ENCODE data around the gene NPAS2. TPM values are rescaled to one million over a fixed set of nuclear protein-coding genes. Genes with fewer than 3 reads are reported as not detected.

The NPAS2 gene
- total and polyA plus RNA-seq, 2 of the 8 experiments (the other 6 are each of a cell fraction or from before 2014, with no cell fraction given): 1.8 to 1.9 TPM

GRCh38 chr2:100975521-100975785 is 155.5 kb downstream of the NPAS2 start:
- no peaks in the 10 kb centered on the region for H4K20me1 ChIP-seq (replicated peaks in 1 of 2; ENCODE audit: control insufficient read depth in 1 of 2, insufficient read depth in 2 of 2, low read length in 2 of 2)
- no peak overlapping the region for H2AFZ ChIP-seq (ENCODE audit: low read length)
- WGBS, 2 experiments (ENCODE audit: extremely low coverage in 1 of 2, insufficient coverage in 1 of 2, insufficient read length in 1 of 2, insufficient replicate concordance in 2 of 2, low coverage in 1 of 2, low lambda C conversion rate in 2 of 2, missing lambda C conversion rate in 1 of 2): 94% methylated on average over 7 of the region's 7 CpGs; no CpG with 5 or more reads in 1 of the 2 experiments
- POLR2A ChIA-PET (ENCODE audit: partially characterized antibody): interaction anchor here (3.2 kb wide), 1 partner anchor 28 kb away, joined by 12 read pairs; the partner anchor contains the start of gene RPL31
- no peak overlapping the region for H2BK5ac ChIP-seq (ENCODE audit: low read depth, low read length)
- H3K9ac ChIP-seq (replicated peaks in 1 of 4; ENCODE audit: extremely low read depth in 1 of 4, low read depth in 3 of 4, low read length in 3 of 4): no peak overlapping the region
- no peak for TF ChIP-seq SP4 (IDR thresholded peaks at IDR 0.05; ENCODE audit: low read length)
- no peak for TF ChIP-seq CTBP2 (IDR thresholded peaks at IDR 0.05; ENCODE audit: borderline replicate concordance, insufficient read depth, insufficient read length, low read length)
- TF ChIP-seq SAP30 (IDR thresholded peaks at IDR 0.05; ENCODE audit: insufficient read depth, insufficient replicate concordance, low read length): no peak
- no peak for TF ChIP-seq RBBP5 (IDR thresholded peaks at IDR 0.05; ENCODE audit: borderline replicate concordance, low read depth, low read length)
- TF ChIP-seq SP2 (IDR thresholded peaks at IDR 0.05; ENCODE audit: low read length): no peak
- no peak for TF ChIP-seq CEBPB (IDR thresholded peaks at IDR 0.05; ENCODE audit: low read depth, low read length)
- no peak for TF ChIP-seq NRF1 (IDR thresholded peaks at IDR 0.05; ENCODE audit: low read depth, low read length)
- TF ChIP-seq HDAC6 (IDR thresholded peaks at IDR 0.05; ENCODE audit: low read depth, low read length): no peak
- TF ChIP-seq RFX5 (IDR thresholded peaks at IDR 0.05; ENCODE audit: borderline replicate concordance, low read depth, low read length): no peak
- TF ChIP-seq SUZ12 (IDR thresholded peaks at IDR 0.05; ENCODE audit: low read length): no peak
- TF ChIP-seq JUND (IDR thresholded peaks at IDR 0.05; ENCODE audit: low read length): no peak
- H3K4me3 ChIP-seq (ENCODE audit: extremely low read depth in 1 of 4, insufficient read depth in 2 of 4, low read depth in 3 of 4, low read length in 4 of 4): no peak overlapping the region
- no peak for DNase-seq (ENCODE audit: low read depth in 1 of 2, low spot score in 2 of 2)
- H4K91ac ChIP-seq (replicated peaks; ENCODE audit: insufficient read length, low read length): no peak overlapping the region
- H3K14ac ChIP-seq (ENCODE audit: insufficient read length): no peak overlapping the region
- no peaks in the 10 kb centered on the region for H3K4me1 ChIP-seq (replicated peaks in 1 of 4; ENCODE audit: control insufficient read depth in 3 of 4, insufficient read depth in 4 of 4, low read length in 3 of 4)
- no peak overlapping the region for H2BK12ac ChIP-seq (ENCODE audit: low read depth, low read length)
- H3K23ac ChIP-seq (ENCODE audit: insufficient read length): no peak overlapping the region
- no peaks in the 10 kb centered on the region for H3K36me3 ChIP-seq (ENCODE audit: control insufficient read depth in 2 of 4, insufficient read depth in 4 of 4, low read length in 3 of 4)
- H3K23me2 ChIP-seq (ENCODE audit: low read depth, low read length): no peaks in the 10 kb centered on the region
- H2BK15ac ChIP-seq (ENCODE audit: low read length): no peak overlapping the region
- no peak overlapping the region for H2BK120ac ChIP-seq (replicated peaks; ENCODE audit: low read depth, low read length)
- CTCF ChIA-PET (ENCODE audit: partially characterized antibody): interaction anchor here (0.7 kb wide), 1 partner anchor 89 kb away, joined by 3 read pairs; no protein-coding TSS in a partner anchor
- H3K56ac ChIP-seq (replicated peaks; ENCODE audit: insufficient read length, low read depth, low read length): no peak overlapping the region
- no peak for FAIRE-seq
- H3K79me1 ChIP-seq (ENCODE audit: low read depth, low read length): no peaks in the 10 kb centered on the region
- no peaks in the 10 kb centered on the region for H3K27me3 ChIP-seq (replicated peaks in 1 of 4; ENCODE audit: control insufficient read depth in 3 of 4, extremely low read depth in 1 of 4, insufficient read depth in 3 of 4, low read length in 3 of 4)
- no peaks in the 10 kb centered on the region for H3K9me3 ChIP-seq (ENCODE audit: insufficient read depth in 2 of 2, low read depth in 1 of 2, low read length in 1 of 2)
- no peak overlapping the region for H3K4ac ChIP-seq (replicated peaks; ENCODE audit: insufficient read length, low read depth, low read length)
- no peak overlapping the region for H4K5ac ChIP-seq (ENCODE audit: insufficient read length, low read depth, low read length)
- H2BK20ac ChIP-seq (ENCODE audit: low read length): no peak overlapping the region
- no peak overlapping the region for H3K18ac ChIP-seq (ENCODE audit: extremely low read depth, low read length)
- H3K4me2 ChIP-seq (ENCODE audit: insufficient read depth in 1 of 2, low read depth in 2 of 2, low read length in 2 of 2): no peak overlapping the region
- H4K8ac ChIP-seq (ENCODE audit: extremely low read depth, insufficient read depth, low read length): no peak overlapping the region
- no peaks in the 10 kb centered on the region for H3K79me2 ChIP-seq (ENCODE audit: control insufficient read depth in 1 of 2, insufficient read depth in 2 of 2, low read length in 2 of 2)
- no peak overlapping the region for H2AK5ac ChIP-seq (ENCODE audit: low read depth, low read length)
- no peak overlapping the region for H3K27ac ChIP-seq (ENCODE audit: low read depth, low read length)

Data from H1 (cell line).